H1 (cell line): Measurements from ENCODE around the gene MED13. TPM values are rescaled to one million over a fixed set of nuclear protein-coding genes. Genes with fewer than 3 reads are reported as not detected.

Experiments used
- CTCF ChIA-PET: fragments of 300-600 bp; sonication (Branson Sonifier 250); formaldehyde crosslinking; loops from one replicate; lab custom pipeline; 2021; ENCODE audit not compliant: partially characterized antibody; lab: Charles Lee
- POLR2A ChIA-PET: fragments of 300-600 bp; sonication (Branson Sonifier 250); formaldehyde crosslinking; loops from one replicate; lab custom pipeline; 2021; ENCODE audit warnings: inconsistent platforms; ENCODE audit not compliant: partially characterized antibody; lab: Charles Lee
- DNase-seq, 2 experiments: peaks; one replicate each; pipeline versions ENCODE4 v3.0.0 to v3.0.0-alpha.2; 2010 to 2022; ENCODE audit warnings: low spot score in 2 of 2, low read depth in 1 of 2, mixed read lengths in 1 of 2
- FAIRE-seq: peaks from 2 replicates; lab custom pipeline; 2011; peaks lifted over from hg19 to GRCh38; lab: Jason Lieb, UNC
- H2AFZ ChIP-seq: 2 replicates; pipeline ENCODE4 v1.8.1; 2012; ENCODE audit warnings: low read length, inconsistent platforms
- H2AK5ac ChIP-seq: 2 replicates; pipeline ENCODE4 v1.6.1; 2013; ENCODE audit warnings: low read depth, low read length
- H2BK120ac ChIP-seq: replicated peaks from 2 replicates; pipeline ENCODE3; 2013; ENCODE audit warnings: low read depth, low read length, inconsistent platforms
- H2BK12ac ChIP-seq: 2 replicates; pipeline ENCODE4 v1.6.1; 2013; ENCODE audit warnings: low read depth, low read length
- H2BK15ac ChIP-seq: 2 replicates; pipeline ENCODE4 v1.6.1; 2013; ENCODE audit warnings: low read length
- H2BK20ac ChIP-seq: 2 replicates; pipeline ENCODE4 v1.6.1; 2013; ENCODE audit warnings: low read length
- H2BK5ac ChIP-seq: 2 replicates; pipeline ENCODE4 v1.6.1; 2013; ENCODE audit warnings: low read depth, low read length
- H3K14ac ChIP-seq: 2 replicates; pipeline ENCODE4 v1.6.1; 2013; ENCODE audit warnings: inconsistent platforms; ENCODE audit not compliant: insufficient read length
- H3K18ac ChIP-seq: 2 replicates; pipeline ENCODE4 v1.6.1; 2013; ENCODE audit warnings: low read length; ENCODE audit errors: extremely low read depth
- H3K23ac ChIP-seq: 2 replicates; pipeline ENCODE4 v1.6.1; 2013; ENCODE audit warnings: inconsistent platforms; ENCODE audit not compliant: insufficient read length
- H3K23me2 ChIP-seq: 2 replicates; pipeline ENCODE4 v1.6.1; 2013; ENCODE audit warnings: low read depth, low read length
- H3K27ac ChIP-seq: 2 replicates; pipeline ENCODE4 v1.6.1; 2011; ENCODE audit warnings: low read depth, low read length, inconsistent platforms
- H3K27me3 ChIP-seq, 4 experiments: replicated peaks in 1 of 4; 1 replicate in 1 of 4; 2 replicates in 3 of 4; pipeline versions ENCODE4 v1.6.1 to v1.8.1; 2011 to 2013; ENCODE audit warnings: low read length in 3 of 4, mild to moderate bottlenecking in 3 of 4, inconsistent platforms in 2 of 4, mixed read lengths in 2 of 4, moderate library complexity in 1 of 4; ENCODE audit not compliant: control insufficient read depth in 3 of 4, insufficient read depth in 3 of 4; ENCODE audit errors: extremely low read depth in 1 of 4
- H3K36me3 ChIP-seq, 4 experiments: 2 replicates each; pipeline versions ENCODE4 v1.6.1 to v1.8.1; 2011 to 2013; ENCODE audit warnings: mild to moderate bottlenecking in 4 of 4, low read length in 3 of 4, moderate library complexity in 2 of 4, control low read depth in 1 of 4, inconsistent platforms in 1 of 4; ENCODE audit not compliant: insufficient read depth in 4 of 4, control insufficient read depth in 2 of 4
- H3K4ac ChIP-seq: replicated peaks from 2 replicates; pipeline ENCODE3; 2013; ENCODE audit warnings: low read length, low read depth, mixed read lengths, inconsistent platforms; ENCODE audit not compliant: insufficient read length
- H3K4me1 ChIP-seq, 4 experiments: replicated peaks in 1 of 4; 1 replicate in 1 of 4; 2 replicates in 3 of 4; pipeline versions ENCODE4 v1.6.1 to v1.8.1; 2011 to 2013; ENCODE audit warnings: low read length in 3 of 4, inconsistent platforms in 2 of 4, mixed read lengths in 1 of 4; ENCODE audit not compliant: insufficient read depth in 4 of 4, control insufficient read depth in 3 of 4
- H3K4me2 ChIP-seq, 2 experiments: 2 replicates each; pipeline versions ENCODE4 v1.6.1 to v1.8.1; 2011 to 2013; ENCODE audit warnings: low read depth in 2 of 2, low read length in 2 of 2, control low read depth in 1 of 2, inconsistent platforms in 1 of 2, mild to moderate bottlenecking in 1 of 2; ENCODE audit not compliant: insufficient read depth in 1 of 2
- H3K4me3 ChIP-seq, 4 experiments: fragments of 200-600, 300-600 bp in 1 of 4; sonication (generic), shearing (Covaris generic), sonication (Bioruptor Twin) in 1 of 4; 2 replicates each; pipeline versions ENCODE4 v1.5.1 to v1.8.1; 2011 to 2016; ENCODE audit warnings: low read length in 4 of 4, low read depth in 3 of 4, control low read depth in 2 of 4, inconsistent platforms in 2 of 4, mild to moderate bottlenecking in 2 of 4, mixed read lengths in 1 of 4, moderate library complexity in 1 of 4; ENCODE audit not compliant: insufficient read depth in 2 of 4; ENCODE audit errors: extremely low read depth in 1 of 4
- H3K56ac ChIP-seq: replicated peaks from 2 replicates; pipeline ENCODE3; 2013; ENCODE audit warnings: low read depth, mild to moderate bottlenecking, mixed read lengths, low read length, inconsistent platforms; ENCODE audit not compliant: insufficient read length
- H3K79me1 ChIP-seq: 2 replicates; pipeline ENCODE4 v1.6.1; 2013; ENCODE audit warnings: low read depth, low read length, control low read depth
- H3K79me2 ChIP-seq, 2 experiments: 2 replicates each; pipeline versions ENCODE4 v1.6.1 to v1.8.1; 2012 to 2013; ENCODE audit warnings: low read length in 2 of 2, mild to moderate bottlenecking in 2 of 2, inconsistent platforms in 1 of 2; ENCODE audit not compliant: insufficient read depth in 2 of 2, control insufficient read depth in 1 of 2
- H3K9ac ChIP-seq, 4 experiments: replicated peaks in 1 of 4; 1 replicate in 1 of 4; 2 replicates in 3 of 4; pipeline versions ENCODE4 v1.6.1 to v1.8.1; 2011 to 2013; ENCODE audit warnings: low read depth in 3 of 4, low read length in 3 of 4, control low read depth in 2 of 4, mild to moderate bottlenecking in 2 of 4, moderate library complexity in 2 of 4, inconsistent platforms in 1 of 4; ENCODE audit errors: extremely low read depth in 1 of 4
- H3K9me3 ChIP-seq, 2 experiments: 2 replicates each; pipeline versions ENCODE4 v1.6.1 to v1.8.1; 2012 to 2013; ENCODE audit warnings: mild to moderate bottlenecking in 2 of 2, moderate library complexity in 2 of 2, control low read depth in 1 of 2, inconsistent platforms in 1 of 2, low read depth in 1 of 2, low read length in 1 of 2, mixed read lengths in 1 of 2; ENCODE audit not compliant: insufficient read depth in 2 of 2
- H4K20me1 ChIP-seq, 2 experiments: replicated peaks in 1 of 2; 2 replicates each; pipeline versions ENCODE3 to v1.8.1; 2011 to 2013; ENCODE audit warnings: inconsistent platforms in 2 of 2, low read length in 2 of 2, mild to moderate bottlenecking in 1 of 2; ENCODE audit not compliant: insufficient read depth in 2 of 2, control insufficient read depth in 1 of 2
- H4K5ac ChIP-seq: 2 replicates; pipeline ENCODE4 v1.6.1; 2013; ENCODE audit warnings: low read length, low read depth, mixed read lengths, inconsistent platforms; ENCODE audit not compliant: insufficient read length
- H4K8ac ChIP-seq: 2 replicates; pipeline ENCODE4 v1.8.0; 2013; ENCODE audit warnings: mild to moderate bottlenecking, moderate library complexity, low read length, inconsistent platforms; ENCODE audit not compliant: insufficient read depth; ENCODE audit errors: extremely low read depth
- H4K91ac ChIP-seq: replicated peaks from 2 replicates; pipeline ENCODE3; 2013; ENCODE audit warnings: low read length, mixed read lengths, inconsistent platforms; ENCODE audit not compliant: insufficient read length
- ASH2L ChIP-seq: fragments of 200-600, 300-600 bp; sonication (generic); IDR thresholded peaks from one replicate; pipeline ENCODE4 v1.7.1; 2017; ENCODE audit warnings: low read length
- CBX8 ChIP-seq: fragments of 300-800, 300-1000 bp; sonication (generic); IDR thresholded peaks from 2 replicates; pipeline ENCODE4 v1.7.1; 2016; ENCODE audit warnings: low read depth, low read length, borderline replicate concordance
- EGR1 ChIP-seq: IDR thresholded peaks from 2 replicates; pipeline ENCODE4 v1.6.1; 2011; ENCODE audit warnings: low read depth, low read length, borderline replicate concordance
- EP300 ChIP-seq, 2 experiments: IDR thresholded peaks; 1 replicate in 1 of 2; 2 replicates in 1 of 2; pipeline ENCODE4 v1.6.1; 2011 to 2012; ENCODE audit warnings: low read depth in 2 of 2, low read length in 2 of 2, mild to moderate bottlenecking in 2 of 2, borderline replicate concordance in 1 of 2, inconsistent platforms in 1 of 2, moderate library complexity in 1 of 2
- GTF2F1 ChIP-seq: IDR thresholded peaks from 2 replicates; pipeline ENCODE4 v1.6.1; 2012; ENCODE audit warnings: low read depth, low read length, improper control_type of control experiment, borderline replicate concordance
- JUND ChIP-seq: IDR thresholded peaks from 2 replicates; pipeline ENCODE4 v1.6.1; 2011; ENCODE audit warnings: mild to moderate bottlenecking, improper control_type of control experiment, low read length
- RNF2 ChIP-seq: fragments of 200-900, 300-1000 bp; sonication (generic); IDR thresholded peaks from 2 replicates; pipeline ENCODE4 v1.7.1; 2016; ENCODE audit warnings: borderline replicate concordance, low read depth, mild to moderate bottlenecking, antibody characterized with exemption, low read length; ENCODE audit not compliant: poor library complexity, severe bottlenecking; ENCODE audit errors: missing control alignments
- SRF ChIP-seq: IDR thresholded peaks from 2 replicates; pipeline ENCODE4 v1.6.1; 2011; ENCODE audit warnings: mild to moderate bottlenecking, low read depth, low read length, moderate library complexity
- TAF1 ChIP-seq: IDR thresholded peaks from 2 replicates; pipeline ENCODE4 v1.6.1; 2011; ENCODE audit warnings: mild to moderate bottlenecking, low read depth, low read length
- TCF12 ChIP-seq: IDR thresholded peaks from 2 replicates; pipeline ENCODE4 v1.6.1; 2011; ENCODE audit warnings: low read depth, mild to moderate bottlenecking, low read length
- ZNF274 ChIP-seq: IDR thresholded peaks from 2 replicates; pipeline ENCODE4 v1.7.0; 2012; ENCODE audit warnings: low read length, borderline replicate concordance; ENCODE audit errors: extremely low read depth
- WGBS, 2 experiments: shearing (Covaris generic) in 1 of 2; methylation state at CpG; one replicate each; pipeline versions ENCODE4 v1.1.6 to v1.1.7; 2013 to 2015; ENCODE audit warnings: low lambda C conversion rate in 2 of 2, mixed read lengths in 2 of 2, inconsistent platforms in 1 of 2, low coverage in 1 of 2, missing lambda C conversion rate in 1 of 2; ENCODE audit not compliant: insufficient replicate concordance in 2 of 2, insufficient coverage in 1 of 2, insufficient read length in 1 of 2; ENCODE audit errors: extremely low coverage in 1 of 2, missing lambda C conversion rate in 1 of 2; 5-methylcytosine and 5-hydroxymethylcytosine counted together
- polyA plus RNA-seq, 7 experiments: library from polyadenylated mRNA; depleted of rRNA in 3 of 7; stranded (reverse) in 5 of 7; unstranded in 2 of 7; fragments of >200 nt in 5 of 7; fragments of 200-250 nt in 2 of 7; gene quantifications; 1 replicate in 5 of 7; 2 replicates in 1 of 7; 4 replicates in 1 of 7; pipeline versions ENCODE4 v1.2.1 to v1.2.3, GENCODE V29; 2011 to 2013; ENCODE audit warnings: missing spikeins in 2 of 7, mixed read lengths in 2 of 7
- total RNA-seq: library from RNA; stranded (reverse); fragmentation: NEBNext Ultra II Directional; extraction: Animal tissue kit (Norgen Biotek cat#: 25700); gene quantifications from 2 replicates; pipeline ENCODE4 v1.2.1, GENCODE V29; 2021
- TF ChIP-seq, protein P1 (sequence below): IDR thresholded peaks from 2 replicates; pipeline ENCODE4 v1.6.1; 2012; ENCODE audit warnings: low read length, inconsistent platforms

MED13 gene
- total and polyA plus RNA-seq, 2 of the 8 experiments (the other 6 are each of a cell fraction or from before 2014, with no cell fraction given), result 11.3 to 44.8 TPM

DNA sequence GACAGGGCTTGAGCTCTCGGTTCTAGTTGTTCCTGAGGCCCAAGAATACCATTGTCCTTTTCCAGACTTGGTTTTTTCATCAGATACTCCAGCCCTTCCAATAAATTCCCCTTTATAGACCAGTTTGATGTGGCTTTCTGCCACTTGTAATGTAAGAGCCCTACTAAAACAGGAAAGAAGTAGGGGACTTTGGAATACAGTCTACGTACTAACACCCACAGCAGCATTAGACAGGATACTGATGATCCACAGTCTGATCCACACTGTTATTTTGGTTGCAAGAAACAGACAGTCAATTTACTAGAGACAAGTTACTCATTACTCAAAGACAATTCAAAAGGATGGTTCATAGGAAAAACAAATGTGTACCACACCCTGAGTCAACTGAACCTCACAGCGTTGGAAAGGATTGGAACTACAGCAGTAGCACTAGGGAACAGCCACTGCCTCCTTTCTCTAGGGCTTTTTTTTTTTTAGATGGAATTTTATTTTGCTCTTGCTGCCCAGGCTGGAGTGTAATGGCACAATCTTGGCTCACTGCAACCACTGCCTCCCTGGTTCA lies 45.9 kb upstream of the MED13 start:
- Histone ChIP-seq H4K91ac (no peak overlapping the region), H2BK20ac (no peak overlapping the region), H4K8ac (no peak overlapping the region), H3K4me2 (no peak overlapping the region), H2BK120ac (no peak overlapping the region), H3K79me1 (no peaks in the 10 kb centered on the region), H2BK15ac (no peak overlapping the region), H3K9ac (no peak overlapping the region), H4K5ac (no peak overlapping the region), H3K27me3 (no peaks in the 10 kb centered on the region), H3K79me2 (no peaks in the 10 kb centered on the region), H3K23me2 (no peaks in the 10 kb centered on the region), H2BK5ac (no peak overlapping the region), H3K4me1 (no peaks in the 10 kb centered on the region), H3K56ac (no peak overlapping the region), H3K27ac (no peak overlapping the region), H2BK12ac (no peak overlapping the region), H2AK5ac (no peak overlapping the region), H4K20me1 (no peaks in the 10 kb centered on the region), H3K18ac (no peak overlapping the region), H3K4ac (no peak overlapping the region), H3K23ac (no peak overlapping the region), H3K4me3 (no peak overlapping the region), H3K9me3 (no peaks in the 10 kb centered on the region), H3K14ac (no peak overlapping the region), H2AFZ (no peak overlapping the region), H3K36me3 (no peaks in the 10 kb centered on the region)
- DNase-seq, result no peak
- WGBS, 2 experiments, result 90% methylated on average over 3 of the region's 3 CpGs; no CpG with 5 or more reads in 1 of the 2 experiments
- no peak for FAIRE-seq
- POLR2A ChIA-PET, result interaction anchor here (0.5 to 1.7 kb wide), 2 partner anchors 48 to 249 kb away, joined by 3 to 5 read pairs; no protein-coding TSS in a partner anchor
- CTCF ChIA-PET, result interaction anchor here (0.7 to 3.0 kb wide), 12 partner anchors 10 to 73 kb away, joined by 3 to 24 read pairs (median 9); no protein-coding TSS in a partner anchor
- no peak for TF ChIP-seq TCF12
- no peak for TF ChIP-seq CBX8
- no peak for TF ChIP-seq SRF
- no peak for TF ChIP-seq EP300 (IDR thresholded peaks at IDR 0.05; ENCODE audit: borderline replicate concordance in 1 of 2, low read depth in 2 of 2, low read length in 2 of 2)
- TF ChIP-seq ASH2L, result no peak
- no peak for TF ChIP-seq RNF2
- no peak for TF ChIP-seq EGR1
- no peak for TF ChIP-seq JUND
- TF ChIP-seq ZNF274, result no peak
- TF ChIP-seq TAF1, result no peak
- TF ChIP-seq, protein P1, sequence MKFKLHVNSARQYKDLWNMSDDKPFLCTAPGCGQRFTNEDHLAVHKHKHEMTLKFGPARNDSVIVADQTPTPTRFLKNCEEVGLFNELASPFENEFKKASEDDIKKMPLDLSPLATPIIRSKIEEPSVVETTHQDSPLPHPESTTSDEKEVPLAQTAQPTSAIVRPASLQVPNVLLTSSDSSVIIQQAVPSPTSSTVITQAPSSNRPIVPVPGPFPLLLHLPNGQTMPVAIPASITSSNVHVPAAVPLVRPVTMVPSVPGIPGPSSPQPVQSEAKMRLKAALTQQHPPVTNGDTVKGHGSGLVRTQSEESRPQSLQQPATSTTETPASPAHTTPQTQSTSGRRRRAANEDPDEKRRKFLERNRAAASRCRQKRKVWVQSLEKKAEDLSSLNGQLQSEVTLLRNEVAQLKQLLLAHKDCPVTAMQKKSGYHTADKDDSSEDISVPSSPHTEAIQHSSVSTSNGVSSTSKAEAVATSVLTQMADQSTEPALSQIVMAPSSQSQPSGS, result no peak
- TF ChIP-seq GTF2F1, result no peak
